ENCODE data around the gene TMEM201.
"Not testable (repeated sequence)": the region's sequence is repeated elsewhere in the genome, so short reads cannot be mapped to it uniquely, and the experiment has no call there.

The TMEM201 gene

GRCh38 chr1:9588551-9589143 is at the start of gene TMEM201:
TMEM201 (plus strand) TSS chr1:9588911; CDS start chr1:9588931, 20 bp downstream.
- peak; percentile 92 for DNase-seq

- peak; percentile 95 for DNase-seq
Observed at GRCh38 chr1:9539165-9539828, 49.4 kb upstream of the TMEM201 start, which contains the start of gene SLC25A33. SLC25A33 (plus strand) TSS chr1:9539465; CDS start chr1:9539692, 227 bp downstream.

- peak; percentile 57 for DNase-seq
Observed at GRCh38 chr1:9539829-9540550, 48.7 kb upstream of the TMEM201 start.

- DNase-seq = peak; percentile 75
Observed at GRCh38 chr1:9542430-9542829, 46.3 kb upstream of the TMEM201 start.

- no peak for DNase-seq
Observed at GRCh38 chr1:9544926-9545325, 43.8 kb upstream of the TMEM201 start.

- DNase-seq = no peak
Observed at GRCh38 chr1:9549955-9550546, 38.7 kb upstream of the TMEM201 start.

- no peak for DNase-seq
Observed at GRCh38 chr1:9551984-9552383, 36.7 kb upstream of the TMEM201 start.

- DNase-seq = no peak
Observed at GRCh38 chr1:9553736-9554144, 35.0 kb upstream of the TMEM201 start.

- DNase-seq = no peak
Observed at GRCh38 chr1:9555942-9556341, 32.8 kb upstream of the TMEM201 start.

- DNase-seq = no peak
Observed at GRCh38 chr1:9557624-9558023, 31.1 kb upstream of the TMEM201 start.

GRCh38 chr1:9558271-9558945 is 30.3 kb upstream of the TMEM201 start:
- no peak for DNase-seq

GRCh38 chr1:9558946-9559545 is 29.7 kb upstream of the TMEM201 start:
- DNase-seq = no peak

- DNase-seq = no peak
Observed at GRCh38 chr1:9559673-9560072, 29.0 kb upstream of the TMEM201 start.

- not testable (repeated sequence) for DNase-seq
Observed at GRCh38 chr1:9560090-9560489, 28.6 kb upstream of the TMEM201 start.

- peak; percentile 74 for DNase-seq
Observed at GRCh38 chr1:9561429-9561828, 27.3 kb upstream of the TMEM201 start.

GRCh38 chr1:9569267-9569666 is 19.4 kb upstream of the TMEM201 start:
- no peak for DNase-seq

GRCh38 chr1:9570886-9571529 is 17.7 kb upstream of the TMEM201 start:
- not testable (repeated sequence) for DNase-seq

GRCh38 chr1:9573723-9574122 is 15.0 kb upstream of the TMEM201 start:
- DNase-seq = peak; percentile 44

- no peak for DNase-seq
Observed at GRCh38 chr1:9575486-9575885, 13.2 kb upstream of the TMEM201 start.

- no peak for DNase-seq
Observed at GRCh38 chr1:9576903-9577302, 11.8 kb upstream of the TMEM201 start.

GRCh38 chr1:9577423-9577822 is 11.3 kb upstream of the TMEM201 start:
- no peak for DNase-seq

- DNase-seq = no peak
Observed at GRCh38 chr1:9580942-9581341, 7.8 kb upstream of the TMEM201 start.

Measured in hematopoietic multipotent progenitor cell treated with erythropoietin and hydrocortisone succinate and interleukin-3 and kit ligand, for 8 days (in vitro differentiated cells).